Fibroblast of lung (primary cell): Measurements from ENCODE around the gene SEPTIN5.

Source experiments
- CTCF ChIP-seq, 2 donors: IDR thresholded peaks in 1 of 2; conservative IDR thresholded peaks in 1 of 2; 1 replicate in 1 of 2; 2 replicates in 1 of 2; pipeline ENCODE4 v1.5.1; 2011 to 2012; ENCODE audit warnings: low read length in 2 of 2, control low read depth in 1 of 2, inconsistent platforms in 1 of 2, low read depth in 1 of 2, mild to moderate bottlenecking in 1 of 2
- EZH2 ChIP-seq: IDR thresholded peaks from 2 replicates; pipeline ENCODE4 v1.5.1; 2012; ENCODE audit warnings: low read length, control low read depth, mild to moderate bottlenecking; ENCODE audit errors: missing control alignments

DNA sequence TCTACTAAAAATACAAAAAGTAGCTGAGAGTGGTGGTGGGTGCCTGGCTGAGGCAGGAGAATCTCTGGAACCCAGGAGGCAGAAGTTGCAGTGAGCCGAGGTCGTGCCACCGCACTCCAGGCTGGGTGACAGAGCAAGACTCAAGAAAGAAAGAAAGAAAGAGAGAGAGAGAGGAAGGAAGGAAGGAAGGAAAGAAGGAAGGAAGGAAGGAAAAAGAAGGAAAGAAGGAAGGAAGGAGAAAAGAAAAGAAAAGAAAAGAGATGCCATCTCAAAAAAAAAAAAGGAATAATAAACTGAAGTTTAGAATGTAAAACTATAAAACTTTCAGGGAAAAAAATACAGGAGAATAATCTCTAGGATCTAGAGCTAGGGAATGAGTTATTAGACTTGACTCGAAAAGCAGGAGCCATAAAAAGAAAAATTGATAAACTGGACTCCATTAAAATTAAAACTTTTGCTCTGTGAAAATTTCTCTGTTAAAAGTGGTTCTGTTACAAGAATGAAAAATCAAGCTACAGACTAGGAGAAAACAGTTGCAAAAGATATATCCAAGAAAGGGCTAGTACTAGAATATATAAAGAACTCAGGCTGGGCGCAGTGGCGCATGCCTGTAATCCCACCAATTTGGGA is 13.4 kb upstream of the SEPTIN5 start:
- no peak for TF ChIP-seq CTCF (conservative IDR thresholded peaks at IDR 0.05 in 1 of 2, IDR thresholded peaks at IDR 0.05 in 1 of 2; ENCODE audit: low read depth in 1 of 2, low read length in 2 of 2)
- no peak for TF ChIP-seq EZH2
